ENCODE results near the gene STXBP5L. TPM values are rescaled to one million over a fixed set of nuclear protein-coding genes. Genes with fewer than 3 reads are reported as not detected.

Gene STXBP5L
- total and polyA plus RNA-seq, 4 donors = not detected

GRCh38 chr3:121467085-121467484 lies 559.1 kb downstream of the STXBP5L start:
- Histone ChIP-seq H3K27ac (ENCODE audit: low read depth in 1 of 2, low read length in 2 of 2) (no peak overlapping the region), H3K36me3 (ENCODE audit: control insufficient read depth in 4 of 4, insufficient read depth in 3 of 4, low read depth in 1 of 4, low read length in 3 of 4) (no peaks in the 10 kb centered on the region), H3K4me3 (ENCODE audit: low read depth in 1 of 3, low read length in 3 of 3) (no peak overlapping the region), H3K27me3 (ENCODE audit: control insufficient read depth in 4 of 4, insufficient read depth in 4 of 4, low read length in 3 of 4) (no peaks in the 10 kb centered on the region), H3K9me3 (ENCODE audit: control insufficient read depth in 4 of 4, low read length in 3 of 4) (no peaks in the 10 kb centered on the region), H3K4me1 (ENCODE audit: control insufficient read depth in 4 of 4, insufficient read depth in 4 of 4, low read length in 3 of 4) (no peaks in the 10 kb centered on the region), H3K9ac (ENCODE audit: low read depth in 1 of 2, low read length in 2 of 2) (no peak overlapping the region)
- DNase-seq (ENCODE audit: low spot score) = no peak
- 87% methylated on average over 2 of the region's 2 CpGs for WGBS
- TF ChIP-seq HNF4G (IDR thresholded peaks at IDR 0.05) (no peak), YY1 (IDR thresholded peaks at IDR 0.05) (no peak), EGR1 (IDR thresholded peaks at IDR 0.05; ENCODE audit: low read depth in 2 of 2) (no peak), FOXA1 (IDR thresholded peaks at IDR 0.05) (no peak), HNF4A (conservative IDR thresholded peaks at IDR 0.05) (no peak), JUND (IDR thresholded peaks at IDR 0.05) (no peak), GABPA (IDR thresholded peaks at IDR 0.05 in 1 of 2, conservative IDR thresholded peaks at IDR 0.05 in 1 of 2) (no peak), RAD21 (IDR thresholded peaks at IDR 0.05) (no peak), FOXA2 (IDR thresholded peaks at IDR 0.05) (no peak), SP1 (IDR thresholded peaks at IDR 0.05) (no peak), MAX (IDR thresholded peaks at IDR 0.05) (no peak), NR2F2 (IDR thresholded peaks at IDR 0.05) (no peak), ZBTB33 (IDR thresholded peaks at IDR 0.05) (no peak)
- TF ChIP-seq, protein P1, sequence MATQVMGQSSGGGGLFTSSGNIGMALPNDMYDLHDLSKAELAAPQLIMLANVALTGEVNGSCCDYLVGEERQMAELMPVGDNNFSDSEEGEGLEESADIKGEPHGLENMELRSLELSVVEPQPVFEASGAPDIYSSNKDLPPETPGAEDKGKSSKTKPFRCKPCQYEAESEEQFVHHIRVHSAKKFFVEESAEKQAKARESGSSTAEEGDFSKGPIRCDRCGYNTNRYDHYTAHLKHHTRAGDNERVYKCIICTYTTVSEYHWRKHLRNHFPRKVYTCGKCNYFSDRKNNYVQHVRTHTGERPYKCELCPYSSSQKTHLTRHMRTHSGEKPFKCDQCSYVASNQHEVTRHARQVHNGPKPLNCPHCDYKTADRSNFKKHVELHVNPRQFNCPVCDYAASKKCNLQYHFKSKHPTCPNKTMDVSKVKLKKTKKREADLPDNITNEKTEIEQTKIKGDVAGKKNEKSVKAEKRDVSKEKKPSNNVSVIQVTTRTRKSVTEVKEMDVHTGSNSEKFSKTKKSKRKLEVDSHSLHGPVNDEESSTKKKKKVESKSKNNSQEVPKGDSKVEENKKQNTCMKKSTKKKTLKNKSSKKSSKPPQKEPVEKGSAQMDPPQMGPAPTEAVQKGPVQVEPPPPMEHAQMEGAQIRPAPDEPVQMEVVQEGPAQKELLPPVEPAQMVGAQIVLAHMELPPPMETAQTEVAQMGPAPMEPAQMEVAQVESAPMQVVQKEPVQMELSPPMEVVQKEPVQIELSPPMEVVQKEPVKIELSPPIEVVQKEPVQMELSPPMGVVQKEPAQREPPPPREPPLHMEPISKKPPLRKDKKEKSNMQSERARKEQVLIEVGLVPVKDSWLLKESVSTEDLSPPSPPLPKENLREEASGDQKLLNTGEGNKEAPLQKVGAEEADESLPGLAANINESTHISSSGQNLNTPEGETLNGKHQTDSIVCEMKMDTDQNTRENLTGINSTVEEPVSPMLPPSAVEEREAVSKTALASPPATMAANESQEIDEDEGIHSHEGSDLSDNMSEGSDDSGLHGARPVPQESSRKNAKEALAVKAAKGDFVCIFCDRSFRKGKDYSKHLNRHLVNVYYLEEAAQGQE (IDR thresholded peaks at IDR 0.05) = no peak
- TF ChIP-seq, protein P2, sequence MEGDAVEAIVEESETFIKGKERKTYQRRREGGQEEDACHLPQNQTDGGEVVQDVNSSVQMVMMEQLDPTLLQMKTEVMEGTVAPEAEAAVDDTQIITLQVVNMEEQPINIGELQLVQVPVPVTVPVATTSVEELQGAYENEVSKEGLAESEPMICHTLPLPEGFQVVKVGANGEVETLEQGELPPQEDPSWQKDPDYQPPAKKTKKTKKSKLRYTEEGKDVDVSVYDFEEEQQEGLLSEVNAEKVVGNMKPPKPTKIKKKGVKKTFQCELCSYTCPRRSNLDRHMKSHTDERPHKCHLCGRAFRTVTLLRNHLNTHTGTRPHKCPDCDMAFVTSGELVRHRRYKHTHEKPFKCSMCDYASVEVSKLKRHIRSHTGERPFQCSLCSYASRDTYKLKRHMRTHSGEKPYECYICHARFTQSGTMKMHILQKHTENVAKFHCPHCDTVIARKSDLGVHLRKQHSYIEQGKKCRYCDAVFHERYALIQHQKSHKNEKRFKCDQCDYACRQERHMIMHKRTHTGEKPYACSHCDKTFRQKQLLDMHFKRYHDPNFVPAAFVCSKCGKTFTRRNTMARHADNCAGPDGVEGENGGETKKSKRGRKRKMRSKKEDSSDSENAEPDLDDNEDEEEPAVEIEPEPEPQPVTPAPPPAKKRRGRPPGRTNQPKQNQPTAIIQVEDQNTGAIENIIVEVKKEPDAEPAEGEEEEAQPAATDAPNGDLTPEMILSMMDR (IDR thresholded peaks at IDR 0.05; ENCODE audit: low read depth, low read length, missing input control) = no peak
- TF ChIP-seq, protein P3, sequence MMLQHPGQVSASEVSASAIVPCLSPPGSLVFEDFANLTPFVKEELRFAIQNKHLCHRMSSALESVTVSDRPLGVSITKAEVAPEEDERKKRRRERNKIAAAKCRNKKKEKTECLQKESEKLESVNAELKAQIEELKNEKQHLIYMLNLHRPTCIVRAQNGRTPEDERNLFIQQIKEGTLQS (IDR thresholded peaks at IDR 0.05) = no peak

DNA sequence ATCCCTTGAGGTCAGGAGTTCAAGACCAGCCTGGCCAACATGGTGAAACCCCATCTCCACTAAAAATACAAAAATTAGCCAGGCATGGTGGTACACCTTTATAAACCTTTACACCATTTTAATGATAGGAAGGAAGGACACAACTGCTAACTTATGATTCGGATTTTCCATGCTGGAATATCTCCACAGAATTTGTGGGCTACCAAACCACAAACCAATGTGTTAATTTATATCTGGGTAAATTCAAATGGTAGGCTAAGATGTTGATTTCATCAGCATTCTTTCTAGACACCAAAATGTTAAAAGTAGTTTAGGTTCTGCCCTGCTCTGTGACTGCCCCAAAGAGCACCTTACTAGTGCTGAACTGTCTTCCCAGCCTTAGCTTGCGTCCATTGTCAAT lies 565.0 kb downstream of the STXBP5L start:
- 96% methylated on average over 2 of the region's 2 CpGs for WGBS
- Histone ChIP-seq H3K27ac (ENCODE audit: low read depth in 1 of 2, low read length in 2 of 2) (no peak overlapping the region), H3K9me3 (ENCODE audit: control insufficient read depth in 4 of 4, low read length in 3 of 4) (no peaks in the 10 kb centered on the region), H3K4me3 (ENCODE audit: low read depth in 1 of 3, low read length in 3 of 3) (no peak overlapping the region), H3K9ac (ENCODE audit: low read depth in 1 of 2, low read length in 2 of 2) (no peak overlapping the region), H3K4me1 (ENCODE audit: control insufficient read depth in 4 of 4, insufficient read depth in 4 of 4, low read length in 3 of 4) (no peaks in the 10 kb centered on the region), H3K36me3 (ENCODE audit: control insufficient read depth in 4 of 4, insufficient read depth in 3 of 4, low read depth in 1 of 4, low read length in 3 of 4) (no peaks in the 10 kb centered on the region), H3K27me3 (ENCODE audit: control insufficient read depth in 4 of 4, insufficient read depth in 4 of 4, low read length in 3 of 4) (no peaks in the 10 kb centered on the region)
- no peak for DNase-seq (ENCODE audit: low spot score)
- no peak for TF ChIP-seq FOXA1 (IDR thresholded peaks at IDR 0.05)
- no peak for TF ChIP-seq YY1 (IDR thresholded peaks at IDR 0.05)
- TF ChIP-seq, protein P1 (IDR thresholded peaks at IDR 0.05) = no peak
- no peak for TF ChIP-seq TAF1 (conservative IDR thresholded peaks at IDR 0.05)
- TF ChIP-seq ZBTB33 (IDR thresholded peaks at IDR 0.05) = no peak

Measured in liver (tissue), 9 donors.